ENCODE results near the gene GLIS1. TPM values are rescaled to one million over a fixed set of nuclear protein-coding genes. Genes with fewer than 3 reads are reported as not detected.

GLIS1 gene
- total and polyA plus RNA-seq, 2 donors (not counting 3 experiments of a cell fraction or from before 2014, with no cell fraction given), result not detected

DNA sequence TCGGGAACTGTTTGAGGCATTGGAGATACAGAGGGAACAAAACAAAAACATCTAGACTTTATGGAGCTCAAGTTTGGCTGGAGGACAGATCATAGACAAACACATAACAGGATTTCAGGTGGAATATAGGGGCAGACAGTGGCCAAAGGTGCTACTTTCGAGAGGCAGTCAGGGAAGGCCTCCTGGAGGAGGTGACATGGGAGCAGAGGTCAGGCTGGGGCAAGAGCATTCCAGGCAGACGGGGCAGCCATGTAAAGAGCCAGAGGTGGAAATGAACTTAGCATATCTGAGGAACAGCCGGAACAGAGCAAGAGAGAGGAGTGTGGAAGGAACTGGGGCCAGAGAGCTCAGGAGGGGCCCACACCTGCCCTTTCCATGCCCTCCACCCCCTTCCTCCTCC is 157.5 kb downstream of the GLIS1 start:
- POLR2A ChIA-PET, result no interaction called here

More for the DNA sequence above, 157.5 kb downstream of the GLIS1 start:
- FAIRE-seq (no peak), DNase-seq (ENCODE audit: low read depth, low spot score) (no peak)
- dilution Hi-C loops (cut with MboI; ENCODE audit: extremely low pct_ligation_motif_present, low sequenced_read_pairs), result no loop called here
- BruUV-seq (replicated peaks), result no TSS peak
- Histone ChIP-seq H3K9ac (replicated peaks; ENCODE audit: extremely low read depth, insufficient read depth, low read length) (no peak overlapping the region), H3K4me3 (replicated peaks in 1 of 3; ENCODE audit: insufficient read depth in 1 of 3, low read depth in 1 of 3, low read length in 3 of 3) (no peak overlapping the region), H3K27me3 (ENCODE audit: control insufficient read depth in 2 of 2, insufficient read depth in 2 of 2, low read length in 2 of 2) (peaks cover 2 to 3% of the 10 kb centered on the region in 2 experiments), H3K27ac (ENCODE audit: insufficient read depth, low read depth, low read length) (no peak overlapping the region), H3K4me1 (ENCODE audit: control insufficient read depth, extremely low read depth, insufficient read depth, low read length) (no peaks in the 10 kb centered on the region), H3K9me3 (replicated peaks; ENCODE audit: control insufficient read depth, insufficient read depth, low read length) (no peaks in the 10 kb centered on the region), H3K4me2 (ENCODE audit: insufficient read depth, low read length) (no peak overlapping the region), H2AFZ (ENCODE audit: low read depth, low read length) (no peak overlapping the region), H4K20me1 (replicated peaks; ENCODE audit: control insufficient read depth, extremely low read depth, insufficient read depth, low read length) (no peaks in the 10 kb centered on the region), H3K36me3 (ENCODE audit: control insufficient read depth in 2 of 2, extremely low read depth in 1 of 2, insufficient read depth in 2 of 2, low read length in 2 of 2) (no peaks in the 10 kb centered on the region), H3K79me2 (ENCODE audit: control insufficient read depth, insufficient read depth, low read length) (no peaks in the 10 kb centered on the region), H3K9me1 (replicated peaks; ENCODE audit: control insufficient read depth, extremely low read depth, insufficient read depth, low read length) (no peaks in the 10 kb centered on the region)
- intact Hi-C loops (cut with micrococcal nuclease), result no loop called here
- TF ChIP-seq CTCF (IDR thresholded peaks at IDR 0.05; ENCODE audit: extremely low read depth in 1 of 2, insufficient read depth in 1 of 2, low read depth in 1 of 2, low read length in 2 of 2), result no peak
- CTCF ChIA-PET, result interaction anchor here (1.1 to 2.1 kb wide), 2 partner anchors 11 to 12 kb away, joined by 3 to 5 read pairs; no protein-coding TSS in a partner anchor
